ENCODE data around the gene HYCC2.

- TF ChIP-seq CTCF (IDR thresholded peaks at IDR 0.05) (peak; percentile 30 to 54 (median 47)), POLR2A (IDR thresholded peaks at IDR 0.05) (peak in 1 of 2 donors; percentile 44), POLR2AphosphoS5 (IDR thresholded peaks at IDR 0.05) (peak; percentile 43 to 74 (median 66))
Measured at GRCh38 chr2:201118121-201118960, 46.9 kb upstream of the HYCC2 start.

Data from sigmoid colon (tissue), 4 donors.